ENCODE measurements around the gene MFN1.

Gene MFN1

GRCh38 chr3:179336345-179336929 lies 11.1 kb upstream of the MFN1 start:
- DNase-seq: no peak

DNA sequence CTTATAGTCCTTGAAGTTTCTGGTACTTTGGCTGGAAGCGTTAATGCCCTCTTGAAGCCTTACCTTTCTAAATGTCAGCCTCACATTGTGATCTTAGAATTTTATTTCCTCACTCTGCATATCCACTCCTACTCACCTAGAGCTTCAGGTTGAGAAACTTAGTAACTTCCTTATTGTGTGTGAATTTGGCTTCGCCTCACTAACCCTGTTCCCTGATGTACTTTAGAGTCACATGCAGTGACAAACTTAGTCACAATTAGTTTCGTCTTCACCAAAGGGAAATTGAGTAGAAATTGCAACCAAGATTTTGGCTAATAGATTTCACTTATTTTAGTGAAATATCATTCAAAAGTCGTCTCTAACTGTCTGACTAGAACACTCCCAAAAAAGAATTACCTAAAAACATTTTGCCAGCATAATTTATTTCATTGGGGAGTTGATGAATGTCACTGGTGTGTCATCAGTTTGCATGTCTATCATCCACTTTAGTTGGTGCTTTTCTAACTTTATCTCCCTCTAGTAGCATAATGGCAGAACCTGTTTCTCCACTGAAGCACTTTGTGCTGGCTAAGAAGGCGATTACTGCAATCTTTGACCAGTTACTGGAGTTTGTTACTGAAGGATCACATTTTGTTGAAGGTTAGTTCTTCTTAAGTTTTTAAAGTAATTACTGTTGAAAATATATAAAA lies 960 bp downstream of the MFN1 start:
- no peak for DNase-seq

DNA sequence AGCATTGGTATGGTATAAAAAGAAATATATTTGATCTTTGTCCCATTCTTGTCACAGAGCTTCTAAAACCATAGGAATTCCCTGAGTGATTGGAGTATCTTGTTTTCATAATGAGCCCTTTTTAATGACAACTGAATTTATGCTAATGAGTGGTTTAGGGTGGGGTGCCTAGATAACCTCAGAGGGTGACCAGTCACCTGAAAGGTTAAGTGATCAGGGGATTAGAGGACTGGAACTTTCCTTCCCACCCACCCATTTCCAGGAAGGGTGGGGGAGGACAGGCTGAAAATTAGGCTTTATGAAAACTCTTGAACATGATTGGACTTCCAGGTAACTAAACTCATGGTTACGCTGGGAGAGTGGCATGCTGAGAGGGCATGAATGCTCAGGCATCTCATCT lies 8.5 kb downstream of the MFN1 start:
- no peak for DNase-seq

- DNase-seq: no peak
Measured at GRCh38 chr3:179363332-179363731, 15.8 kb downstream of the MFN1 start.

GRCh38 chr3:179369621-179370020 lies 22.1 kb downstream of the MFN1 start:
- DNase-seq: no peak

- no peak for DNase-seq
Measured at GRCh38 chr3:179373938-179374337, 26.4 kb downstream of the MFN1 start.

DNA sequence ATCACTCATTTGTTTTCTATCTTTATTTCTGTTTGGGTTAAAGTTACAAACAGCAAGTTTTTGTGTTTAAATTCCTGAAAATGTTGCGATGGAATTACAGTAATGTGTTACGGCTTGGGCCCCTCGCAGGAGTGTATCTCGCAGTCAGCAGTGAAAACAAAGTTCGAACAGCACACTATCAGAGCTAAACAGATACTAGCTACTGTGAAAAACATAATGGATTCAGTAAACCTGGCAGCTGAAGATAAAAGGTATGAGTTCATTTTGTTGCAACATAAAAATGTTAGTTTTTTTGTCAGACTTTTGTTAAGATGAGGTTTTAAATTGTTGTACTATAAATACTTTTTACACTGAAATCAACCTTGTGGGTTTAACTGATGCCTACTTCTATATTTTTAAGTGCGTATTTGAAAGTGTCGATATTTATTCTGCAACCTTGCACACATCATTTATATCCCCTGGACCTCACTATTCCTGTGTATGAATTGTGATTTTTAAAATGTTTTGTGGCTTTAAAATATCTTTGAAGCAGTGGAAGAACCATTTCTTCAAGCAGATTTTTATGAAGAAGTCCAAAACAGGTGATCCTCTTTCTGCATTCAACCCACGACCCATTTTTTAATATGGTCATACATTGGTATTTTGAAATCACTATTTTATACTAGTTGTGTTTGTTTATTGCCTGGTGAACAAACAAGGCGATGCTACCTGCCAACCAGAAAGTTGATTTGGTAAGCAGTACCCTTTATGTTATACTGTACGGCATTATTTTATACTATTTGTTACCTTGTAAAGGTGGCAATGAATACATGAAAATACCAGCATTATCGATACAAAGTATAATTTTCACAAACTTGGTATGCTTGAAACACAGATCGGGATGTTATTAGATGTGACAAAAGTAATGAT lies 27.8 kb downstream of the MFN1 start:
- no peak for DNase-seq

GRCh38 chr3:179376474-179376873 lies 29.0 kb downstream of the MFN1 start:
- DNase-seq: no peak

DNA sequence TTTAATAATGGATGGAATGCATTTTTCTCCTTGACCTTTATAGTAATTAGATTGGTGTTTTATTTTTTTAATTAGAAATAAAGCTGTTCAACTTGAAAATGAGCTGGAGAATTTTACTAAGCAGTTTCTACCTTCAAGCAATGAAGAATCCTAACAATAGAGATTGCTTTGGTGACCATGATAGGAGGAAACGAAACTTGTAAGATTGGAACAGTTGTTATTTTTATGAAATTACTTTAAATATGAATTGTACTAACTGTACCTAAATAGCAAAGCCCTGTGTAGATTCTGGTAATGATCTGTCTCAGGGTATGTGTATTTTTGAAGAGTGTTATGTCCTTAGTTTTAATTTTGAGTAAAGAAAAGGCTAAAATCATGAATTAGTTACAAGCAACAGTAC lies 44.4 kb downstream of the MFN1 start:
- DNase-seq: no peak

DNA sequence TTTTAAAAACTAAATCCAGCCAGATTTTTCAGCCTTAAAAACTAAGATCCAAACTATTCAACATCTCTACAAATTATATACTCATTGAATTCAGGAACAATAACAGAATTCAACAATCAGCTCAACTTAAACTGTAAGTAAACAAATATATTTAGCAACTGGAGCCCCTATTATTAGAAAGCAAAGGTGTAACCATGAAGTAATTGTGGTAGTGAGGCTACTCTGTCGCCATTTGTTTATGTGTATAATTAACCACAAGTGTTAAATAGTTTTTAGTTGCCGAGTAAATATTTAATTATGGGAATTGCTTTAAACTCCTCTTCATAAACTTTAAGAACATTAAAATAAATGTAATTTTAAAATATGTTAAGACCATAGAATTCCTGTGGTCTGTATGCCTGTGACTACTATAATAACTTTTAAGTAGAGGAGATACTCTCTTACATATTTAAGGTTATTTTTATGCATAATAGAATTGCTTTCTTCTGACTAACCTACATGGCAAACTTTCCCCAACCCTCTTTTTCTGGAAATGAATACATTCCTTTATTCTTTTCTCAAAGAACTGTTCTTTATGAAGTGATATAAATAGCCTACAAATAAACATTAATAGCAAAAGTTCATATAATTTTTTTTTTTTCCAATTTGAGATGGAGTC lies 51.2 kb downstream of the MFN1 start:
- DNase-seq: no peak

DNA sequence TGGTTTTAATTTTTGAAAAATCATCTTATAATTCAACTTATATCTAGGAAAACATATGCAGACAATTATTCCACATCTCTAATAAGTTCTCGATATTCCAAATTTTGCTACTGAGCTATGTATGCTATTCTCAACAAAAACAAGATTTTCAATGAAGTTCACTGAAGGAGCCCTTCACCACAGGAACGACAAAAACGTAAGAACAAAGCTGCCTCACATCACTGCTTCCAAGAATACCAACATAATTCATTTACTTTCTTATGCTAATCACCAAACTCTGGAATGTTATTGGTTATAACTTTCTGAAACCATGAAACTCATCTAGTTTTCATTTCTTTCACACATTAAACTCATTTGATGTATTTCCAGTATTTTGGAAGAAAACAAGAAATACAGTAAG lies 54.1 kb downstream of the MFN1 start:
- no peak for DNase-seq

DNA sequence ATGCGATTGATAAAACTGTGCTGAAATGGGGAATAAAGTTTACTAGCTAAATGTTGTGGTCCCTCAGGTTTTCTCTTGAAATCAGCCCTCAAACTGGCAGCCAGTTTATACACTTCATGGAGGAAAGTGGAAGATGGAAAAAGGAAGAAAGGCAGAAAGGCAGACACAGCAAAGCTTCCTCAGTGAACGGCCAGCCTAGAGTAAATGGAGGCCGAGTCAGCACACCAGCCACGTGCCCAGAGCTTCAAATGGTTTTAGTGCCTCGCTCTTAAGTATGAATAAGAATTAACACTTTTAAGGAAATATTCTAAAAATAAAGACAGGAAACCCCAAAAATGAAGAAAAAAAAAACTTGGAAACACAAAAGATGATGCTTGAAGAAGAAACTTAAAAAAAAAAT lies 55.5 kb downstream of the MFN1 start:
- no peak for DNase-seq

DNA sequence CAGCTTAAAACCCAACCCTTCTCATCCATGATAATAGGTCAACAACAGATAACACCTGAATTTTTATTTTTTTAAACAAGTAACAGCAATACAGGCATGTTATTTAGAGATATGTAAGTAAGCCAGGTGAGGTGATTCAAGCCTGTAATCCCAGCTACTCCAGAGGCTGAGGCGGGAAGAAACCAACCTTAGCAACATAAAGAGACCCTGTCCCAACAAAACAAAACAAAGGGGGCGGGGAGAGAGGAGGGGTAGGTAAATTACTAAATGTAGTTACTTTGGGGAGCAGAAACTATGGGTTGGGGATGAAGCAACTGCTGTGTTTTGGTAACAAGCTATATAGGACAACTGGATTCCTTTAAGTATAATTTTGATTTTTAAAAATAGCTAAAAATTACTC lies 56.8 kb downstream of the MFN1 start:
- DNase-seq: no peak

DNA sequence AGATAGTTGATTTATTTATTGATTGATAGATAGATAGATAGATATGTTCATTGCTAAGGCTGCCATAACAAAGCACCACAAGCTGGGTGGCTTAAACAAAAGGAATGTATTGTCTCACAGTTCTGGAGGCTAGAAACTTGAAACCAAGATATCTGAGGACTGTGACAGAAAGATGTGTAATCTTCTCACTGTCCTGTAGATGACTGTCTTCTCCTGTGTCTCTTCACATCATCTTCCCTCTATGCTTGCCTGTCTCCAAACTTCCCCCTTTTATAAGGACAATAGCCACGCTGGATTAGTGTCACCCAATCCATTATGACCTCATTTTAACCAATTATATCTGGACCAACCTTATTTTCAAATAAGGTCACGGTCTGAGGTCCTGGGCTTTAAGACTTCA lies 62.8 kb downstream of the MFN1 start:
- no peak for DNase-seq

DNA sequence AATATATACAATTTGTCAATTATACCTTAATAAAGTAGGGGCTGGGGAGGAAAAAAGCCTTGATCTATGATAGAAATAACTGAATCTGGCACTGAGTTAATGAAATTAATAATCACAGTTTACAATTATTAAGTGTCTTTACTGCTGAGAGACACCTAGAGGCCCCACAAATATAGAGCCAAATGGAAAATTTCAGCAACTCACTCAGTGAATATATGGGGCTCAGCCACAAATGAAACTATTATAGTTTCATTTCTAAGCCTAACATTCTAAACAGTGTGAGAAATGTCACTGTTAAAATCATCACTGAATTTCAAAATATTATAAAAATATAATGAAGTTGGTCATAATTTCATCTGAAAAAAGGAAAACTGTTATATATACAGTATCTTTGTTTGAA lies 63.5 kb downstream of the MFN1 start:
- DNase-seq: no peak

DNA sequence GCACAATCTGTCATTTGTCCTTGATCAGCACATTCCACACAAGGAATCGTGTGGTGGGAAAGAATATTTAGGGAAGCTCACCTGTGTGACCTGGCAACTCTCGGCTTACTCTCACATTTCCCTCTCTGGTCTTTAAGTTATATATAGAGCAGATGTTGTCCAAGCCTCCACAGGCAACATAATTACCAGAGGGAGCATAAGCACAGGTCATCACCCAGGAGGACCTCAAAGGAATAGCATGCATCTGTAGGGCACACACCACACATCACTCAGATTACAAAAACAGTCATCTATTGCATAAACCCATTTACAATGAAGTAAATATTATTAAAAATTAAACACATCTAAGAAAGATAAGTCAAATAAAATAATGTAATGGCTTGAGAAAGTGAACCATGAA lies 67.3 kb downstream of the MFN1 start:
- DNase-seq: no peak

DNA sequence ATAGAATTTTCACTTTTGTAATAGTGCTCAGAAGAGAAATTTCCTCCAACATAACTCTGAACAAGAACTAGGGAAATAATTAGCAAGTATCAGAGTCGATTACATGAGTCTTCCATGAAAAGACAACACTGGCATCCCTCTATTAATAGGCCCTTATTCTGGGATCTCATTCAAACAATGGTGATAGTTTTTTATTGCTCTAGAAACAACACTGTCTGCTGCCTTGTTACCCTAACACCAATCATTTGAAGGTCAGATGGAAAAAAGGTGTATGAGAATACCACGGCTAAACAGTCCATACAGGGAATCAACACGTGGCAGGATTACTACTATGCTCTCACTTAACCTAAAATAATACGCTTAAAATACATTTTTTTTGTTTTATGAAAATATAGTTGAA lies 67.9 kb downstream of the MFN1 start:
- DNase-seq: no peak

DNA sequence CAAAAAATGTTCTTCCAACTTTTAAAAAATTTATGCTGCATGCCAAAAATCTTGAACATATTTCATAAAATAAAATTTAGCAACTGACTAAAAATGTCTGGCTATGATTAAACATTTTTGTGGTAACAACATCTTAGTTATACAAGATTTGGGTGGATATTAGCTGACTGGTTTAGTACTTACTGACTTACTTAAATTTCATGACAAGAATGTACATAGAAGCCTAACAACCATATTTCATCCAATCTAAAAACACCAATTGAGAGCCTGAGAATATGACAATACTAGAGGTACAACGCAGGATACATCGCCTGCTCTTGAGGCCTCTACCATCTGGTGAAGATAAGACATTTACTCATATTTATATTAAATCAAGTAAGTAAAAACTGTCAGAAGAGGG lies 69.2 kb downstream of the MFN1 start:
- no peak for DNase-seq

- DNase-seq: no peak
Measured at GRCh38 chr3:179418610-179419009, 71.1 kb downstream of the MFN1 start.

- peak in 21 of 51 donors; percentile 1 to 49 (median 14) for DNase-seq
Measured at GRCh38 chr3:179421500-179421899, 74.0 kb downstream of the MFN1 start.

DNA sequence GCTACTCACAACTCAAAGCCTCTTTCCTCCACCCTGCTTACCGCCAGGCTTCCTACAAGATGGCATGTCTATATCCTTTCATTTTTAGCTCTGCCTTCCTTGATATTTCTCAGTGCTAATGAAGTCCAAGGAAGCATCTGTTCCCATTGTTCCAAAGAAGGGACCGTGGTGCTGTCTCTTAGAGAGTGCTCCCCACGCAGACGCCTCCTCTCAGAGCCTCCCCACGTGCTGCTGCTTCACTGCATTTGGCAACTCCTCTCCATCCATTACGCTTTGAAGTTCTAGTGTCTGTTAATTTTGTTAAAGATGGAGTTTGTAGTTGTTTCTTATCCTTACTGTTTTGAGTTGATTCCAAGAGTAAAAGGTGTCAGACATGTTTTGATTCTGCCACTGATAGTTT lies 77.6 kb downstream of the MFN1 start:
- DNase-seq: no peak

- no peak for DNase-seq
Measured at GRCh38 chr3:179428876-179429548, 81.5 kb downstream of the MFN1 start.
